SK-N-SH (cell line): Measurements from ENCODE around the gene TLN1. TPM values are rescaled to one million over a fixed set of nuclear protein-coding genes. Genes with fewer than 3 reads are reported as not detected.

ENCODE experiments used
- CTCF ChIA-PET: fragments of 300-600, 350-600 bp; formaldehyde crosslinking; extraction: SDS; loops from one replicate; lab custom pipeline; 2021; lab: Yijun Ruan, JAX
- POLR2A ChIA-PET: fragments of 350-600 bp; sonication (Branson Sonifier 250); formaldehyde crosslinking; extraction: SDS; loops from one replicate; lab custom pipeline; 2020; ENCODE audit warnings: antibody characterized with exemption, inconsistent platforms; lab: Yijun Ruan, JAX
- DNase-seq: peaks from one replicate; pipeline ENCODE4 v3.0.0; 2012
- H2AFZ ChIP-seq: fragments of 200-600 bp; sonication (generic); 2 replicates; pipeline ENCODE4 v1.8.1; 2016; ENCODE audit warnings: antibody characterized with exemption, mild to moderate bottlenecking, low read depth
- H3F3A ChIP-seq: fragments of 200-600 bp; sonication (generic); replicated peaks from 2 replicates; pipeline ENCODE3; 2016; ENCODE audit warnings: antibody characterized with exemption, mild to moderate bottlenecking; ENCODE audit not compliant: insufficient read depth
- H3K27ac ChIP-seq, 2 experiments: fragments of 200-500 bp in 1 of 2; fragments of 200-600 bp in 1 of 2; sonication (Bioruptor generic) in 1 of 2; sonication (generic), shearing (Covaris generic) in 1 of 2; 2 replicates each; pipeline versions ENCODE4 v1.5.1 to v1.6.1; 2014 to 2016; ENCODE audit warnings: low read depth in 2 of 2, inconsistent platforms in 1 of 2, low read length in 1 of 2, mild to moderate bottlenecking in 1 of 2, mixed read lengths in 1 of 2
- H3K27me3 ChIP-seq: fragments of 200-600 bp; sonication (generic), shearing (Covaris generic); 2 replicates; pipeline ENCODE4 v1.6.1; 2016; ENCODE audit warnings: mixed run types; ENCODE audit not compliant: insufficient read depth
- H3K36me3 ChIP-seq, 2 experiments: fragments of 200-500 bp in 1 of 2; fragments of 200-600 bp in 1 of 2; sonication (Bioruptor generic) in 1 of 2; sonication (generic) in 1 of 2; replicated peaks in 1 of 2; 2 replicates each; pipeline versions ENCODE3 to v1.5.1; 2014 to 2016; ENCODE audit warnings: low read length in 1 of 2, mild to moderate bottlenecking in 1 of 2; ENCODE audit not compliant: insufficient read depth in 2 of 2, control insufficient read depth in 1 of 2
- H3K4me1 ChIP-seq, 2 experiments: fragments of 200-500 bp in 1 of 2; fragments of 200-600 bp in 1 of 2; sonication (Bioruptor generic) in 1 of 2; sonication (generic), shearing (Covaris generic) in 1 of 2; 2 replicates each; pipeline versions ENCODE4 v1.5.1 to v1.6.1; 2014 to 2016; ENCODE audit warnings: low read depth in 1 of 2, low read length in 1 of 2, mixed run types in 1 of 2; ENCODE audit not compliant: insufficient read depth in 2 of 2, control insufficient read depth in 1 of 2
- H3K4me2 ChIP-seq: fragments of 200-600 bp; sonication (generic), shearing (Covaris generic); 2 replicates; pipeline ENCODE4 v1.6.1; 2017; ENCODE audit warnings: mixed run types
- H3K4me3 ChIP-seq, 2 experiments: fragments of 200-500 bp in 1 of 2; fragments of 200-600 bp in 1 of 2; sonication (Bioruptor generic) in 1 of 2; sonication (generic), shearing (Covaris generic) in 1 of 2; 2 replicates each; pipeline versions ENCODE4 v1.5.1 to v1.8.1; 2014 to 2016; ENCODE audit warnings: low read depth in 2 of 2, inconsistent platforms in 1 of 2, low read length in 1 of 2, mild to moderate bottlenecking in 1 of 2, mixed read lengths in 1 of 2, moderate library complexity in 1 of 2
- H3K79me2 ChIP-seq: fragments of 200-600 bp; sonication (generic); 2 replicates; pipeline ENCODE4 v1.8.1; 2017; ENCODE audit warnings: mild to moderate bottlenecking; ENCODE audit not compliant: insufficient read depth
- H3K9ac ChIP-seq: fragments of 200-600 bp; sonication (generic); 2 replicates; pipeline ENCODE4 v1.6.1; 2017; ENCODE audit warnings: mixed run types
- H3K9me2 ChIP-seq: fragments of 200-600 bp; sonication (generic); 2 replicates; pipeline ENCODE4 v1.6.1; 2017; ENCODE audit warnings: mixed run types
- H3K9me3 ChIP-seq: fragments of 200-600 bp; sonication (generic); 2 replicates; pipeline ENCODE4 v1.6.1; 2017; ENCODE audit warnings: mixed run types, mild to moderate bottlenecking, moderate library complexity
- H4K20me1 ChIP-seq: fragments of 200-600 bp; sonication (generic); 2 replicates; pipeline ENCODE4 v1.6.1; 2017; ENCODE audit warnings: mild to moderate bottlenecking, mixed run types; ENCODE audit not compliant: insufficient read depth
- EP300 ChIP-seq, 2 experiments: IDR thresholded peaks; 2 replicates each; pipeline versions ENCODE4 v1.4.0 to v1.6.1; 2012; ENCODE audit warnings: borderline replicate concordance in 1 of 2, low read depth in 1 of 2, low read length in 1 of 2
- FOSL2 ChIP-seq: IDR thresholded peaks from 2 replicates; pipeline ENCODE4 v1.4.0; 2012; ENCODE audit warnings: low read depth, mild to moderate bottlenecking, moderate library complexity, borderline replicate concordance
- FOXJ3 ChIP-seq: sonication (generic); formaldehyde crosslinking; IDR thresholded peaks from 2 replicates; pipeline ENCODE4 v1.5.1; 2020; ENCODE audit warnings: mild to moderate bottlenecking, missing genetic modification reagents
- FOXM1 ChIP-seq: IDR thresholded peaks from 2 replicates; pipeline ENCODE4 v1.4.0; 2012; ENCODE audit warnings: low read depth, mild to moderate bottlenecking
- JUND ChIP-seq: IDR thresholded peaks from 2 replicates; pipeline ENCODE4 v1.4.0; 2012
- NRF1 ChIP-seq: IDR thresholded peaks from 2 replicates; pipeline ENCODE4 v1.6.1; 2012; ENCODE audit warnings: low read depth, mild to moderate bottlenecking, low read length
- POLR2AphosphoS5 ChIP-seq: IDR thresholded peaks from 2 replicates; pipeline ENCODE4 v1.6.1; 2012; ENCODE audit warnings: low read depth, low read length
- RXRA ChIP-seq: IDR thresholded peaks from 2 replicates; pipeline ENCODE4 v1.4.0; 2012; ENCODE audit warnings: low read depth, mild to moderate bottlenecking, borderline replicate concordance
- TCF12 ChIP-seq: IDR thresholded peaks from 2 replicates; pipeline ENCODE4 v1.4.0; 2012
- TEAD4 ChIP-seq: IDR thresholded peaks from 2 replicates; pipeline ENCODE4 v1.4.0; 2012; ENCODE audit warnings: mild to moderate bottlenecking, borderline replicate concordance; ENCODE audit not compliant: insufficient read depth
- WGBS: methylation state at CpG from one replicate; pipeline ENCODE4 v1.1.6; 2017; ENCODE audit warnings: low lambda C conversion rate; 5-methylcytosine and 5-hydroxymethylcytosine counted together
- polyA plus RNA-seq, 3 experiments: library from polyadenylated mRNA; depleted of rRNA; stranded (reverse); fragments of >200 nt; gene quantifications; 2 replicates each; pipeline ENCODE4 v1.2.3, GENCODE V29; 2012
- TF ChIP-seq, protein P1 (sequence below): IDR thresholded peaks from 2 replicates; pipeline ENCODE4 v1.4.0; 2012; ENCODE audit warnings: low read depth
- TF ChIP-seq, protein P2 (sequence below): IDR thresholded peaks from 2 replicates; pipeline ENCODE4 v1.4.0; 2012; ENCODE audit warnings: low read depth, borderline replicate concordance
- TF ChIP-seq, protein P3 (sequence below): IDR thresholded peaks from 2 replicates; pipeline ENCODE4 v1.4.0; 2012; ENCODE audit warnings: low read depth, borderline replicate concordance
- TF ChIP-seq, protein P4 (sequence below): fragments of 200-600 bp; sonication (generic); IDR thresholded peaks from 2 replicates; pipeline ENCODE4 v1.6.1; 2017; ENCODE audit warnings: antibody characterized with exemption, mild to moderate bottlenecking, moderate library complexity
- TF ChIP-seq, protein P5 (sequence below): fragments of 150-350 bp; IDR thresholded peaks from 2 replicates; pipeline ENCODE4 v1.6.1; 2017; ENCODE audit warnings: antibody characterized with exemption, low read length, low read depth, borderline replicate concordance

Gene TLN1
- polyA plus RNA-seq, 1 of the 3 experiments (the other 2 are of a cell fraction), result 115 TPM

DNA sequence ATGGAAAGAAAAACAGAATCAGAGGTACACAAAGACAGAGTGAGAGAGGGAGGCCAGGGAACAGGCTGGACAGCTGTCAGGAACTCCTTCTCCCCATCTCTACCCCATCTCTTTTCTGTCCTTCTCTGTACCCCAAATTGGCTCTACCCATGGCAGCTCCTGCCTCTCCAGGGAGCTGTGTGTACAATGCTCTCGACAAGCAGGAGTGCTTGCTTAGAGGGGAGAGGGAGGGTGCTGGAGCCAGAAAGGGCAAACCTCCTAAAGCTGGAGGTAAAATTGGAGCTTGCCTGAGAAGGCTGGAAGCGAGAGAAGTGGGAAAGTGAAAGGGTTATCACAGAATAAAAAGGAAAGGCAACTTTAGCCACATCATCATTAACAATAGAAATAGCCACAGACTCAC lies 48.7 kb downstream of the TLN1 start:
- TF ChIP-seq, protein P1, sequence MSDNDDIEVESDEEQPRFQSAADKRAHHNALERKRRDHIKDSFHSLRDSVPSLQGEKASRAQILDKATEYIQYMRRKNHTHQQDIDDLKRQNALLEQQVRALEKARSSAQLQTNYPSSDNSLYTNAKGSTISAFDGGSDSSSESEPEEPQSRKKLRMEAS, result no peak
- TF ChIP-seq, protein P2, sequence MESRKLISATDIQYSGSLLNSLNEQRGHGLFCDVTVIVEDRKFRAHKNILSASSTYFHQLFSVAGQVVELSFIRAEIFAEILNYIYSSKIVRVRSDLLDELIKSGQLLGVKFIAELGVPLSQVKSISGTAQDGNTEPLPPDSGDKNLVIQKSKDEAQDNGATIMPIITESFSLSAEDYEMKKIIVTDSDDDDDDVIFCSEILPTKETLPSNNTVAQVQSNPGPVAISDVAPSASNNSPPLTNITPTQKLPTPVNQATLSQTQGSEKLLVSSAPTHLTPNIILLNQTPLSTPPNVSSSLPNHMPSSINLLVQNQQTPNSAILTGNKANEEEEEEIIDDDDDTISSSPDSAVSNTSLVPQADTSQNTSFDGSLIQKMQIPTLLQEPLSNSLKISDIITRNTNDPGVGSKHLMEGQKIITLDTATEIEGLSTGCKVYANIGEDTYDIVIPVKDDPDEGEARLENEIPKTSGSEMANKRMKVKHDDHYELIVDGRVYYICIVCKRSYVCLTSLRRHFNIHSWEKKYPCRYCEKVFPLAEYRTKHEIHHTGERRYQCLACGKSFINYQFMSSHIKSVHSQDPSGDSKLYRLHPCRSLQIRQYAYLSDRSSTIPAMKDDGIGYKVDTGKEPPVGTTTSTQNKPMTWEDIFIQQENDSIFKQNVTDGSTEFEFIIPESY, result no peak
- TF ChIP-seq EP300 (IDR thresholded peaks at IDR 0.05; ENCODE audit: borderline replicate concordance in 1 of 2, low read depth in 1 of 2, low read length in 1 of 2), result no peak
- Histone ChIP-seq H4K20me1 (peaks cover 48% of the 10 kb centered on the region), H2AFZ (no peak overlapping the region), H3K9ac (no peak overlapping the region), H3K79me2 (peaks cover 27% of the 10 kb centered on the region), H3K27ac (peak overlapping the region in 1 of 2 experiments; percentile 25; a peak in 1 of 4 replicates), H3K4me1 (peaks cover 6 to 20% of the 10 kb centered on the region in 2 experiments; a peak in 3 of 4 replicates), H3K9me3 (no peaks in the 10 kb centered on the region), H3K9me2 (no peaks in the 10 kb centered on the region), H3K4me3 (no peak overlapping the region), H3F3A (peaks cover 45% of the 10 kb centered on the region), H3K27me3 (no peaks in the 10 kb centered on the region), H3K4me2 (no peak overlapping the region), H3K36me3 (peaks cover 27 to 35% of the 10 kb centered on the region in 2 experiments)
- DNase-seq, result no peak
- ChIA-PET POLR2A (interaction anchor here (0.8 kb wide), 1 partner anchor 25 kb away, joined by 3 read pairs; the partner anchor contains the start of gene CCDC107), CTCF (interaction anchor here (0.7 to 2.4 kb wide), 4 partner anchors 13 to 48 kb away, joined by 3 to 20 read pairs (median 5); partner anchors contain the start of genes CCDC107, RMRP and TLN1)
- WGBS, result 75% methylated on average over 2 of the region's 2 CpGs

DNA sequence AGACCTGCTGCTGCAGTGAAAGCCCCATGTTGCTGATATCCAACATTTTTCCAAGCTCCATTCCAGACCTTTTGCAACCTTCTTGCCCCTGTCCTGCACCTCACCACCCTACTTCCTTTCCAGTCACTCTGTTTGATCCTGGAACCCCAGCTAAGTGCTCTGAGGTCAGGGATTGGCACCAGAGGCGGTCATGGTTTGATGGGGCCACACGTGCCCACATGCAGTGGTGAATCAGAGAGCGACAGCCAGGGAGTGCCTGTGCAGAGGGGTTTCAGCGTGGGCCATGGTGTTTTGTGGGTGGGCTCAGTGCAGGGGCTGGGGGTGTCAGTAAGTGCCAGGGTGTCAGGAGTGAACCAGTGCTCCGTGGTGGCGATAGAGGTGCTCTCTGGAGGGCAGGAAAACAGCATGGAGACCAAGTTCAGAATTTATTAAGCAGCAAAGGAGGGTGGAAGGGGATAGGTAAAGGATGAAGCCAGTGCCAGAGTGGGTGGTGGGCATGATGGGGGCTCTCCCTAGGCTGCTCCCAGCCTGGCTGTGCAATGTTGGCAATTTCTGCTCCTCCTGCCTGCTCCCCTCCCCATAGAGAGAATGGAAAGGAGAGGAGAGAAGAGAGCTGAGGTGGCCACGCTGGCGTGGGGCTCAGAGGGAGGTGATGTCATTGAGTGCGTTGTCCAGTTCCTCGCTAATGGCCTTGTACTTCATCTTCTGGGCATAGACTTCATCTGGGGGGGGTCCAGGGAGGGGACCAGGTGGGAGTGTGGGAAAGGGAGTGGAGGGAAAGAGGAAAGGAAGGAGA lies 49.3 kb downstream of the TLN1 start:
- Histone ChIP-seq H3K9me3 (no peaks in the 10 kb centered on the region), H3K9me2 (no peaks in the 10 kb centered on the region), H3K4me2 (no peak overlapping the region), H3K79me2 (peaks cover 21% of the 10 kb centered on the region; the same call in 1 of the 2 replicates), H3K27ac (no peak overlapping the region), H4K20me1 (peaks cover 42% of the 10 kb centered on the region), H2AFZ (no peak overlapping the region), H3K9ac (no peak overlapping the region), H3K27me3 (no peaks in the 10 kb centered on the region), H3K4me1 (peaks cover 0 to 14% of the 10 kb centered on the region in 2 experiments; a peak in 3 of 4 replicates), H3K4me3 (no peak overlapping the region), H3K36me3 (peaks cover 27 to 35% of the 10 kb centered on the region in 2 experiments), H3F3A (peaks cover 50% of the 10 kb centered on the region)
- no peak for DNase-seq
- ChIA-PET CTCF (interaction anchor here (1.0 to 2.4 kb wide), 3 partner anchors 14 to 49 kb away, joined by 4 to 20 read pairs (median 6); partner anchors contain the start of gene TLN1), POLR2A (interaction anchor here (0.8 kb wide), 1 partner anchor 24 kb away, joined by 3 read pairs; the partner anchor contains the start of gene CCDC107)
- 95% methylated on average over 10 of the region's 10 CpGs for WGBS
- TF ChIP-seq NRF1 (no peak), TEAD4 (no peak), JUND (no peak), POLR2AphosphoS5 (no peak), FOSL2 (no peak), RXRA (no peak), FOXJ3 (CRISPR knock-in tag) (no peak), FOXM1 (no peak), TCF12 (no peak)
- TF ChIP-seq, protein P2, result no peak
- TF ChIP-seq, protein P3, sequence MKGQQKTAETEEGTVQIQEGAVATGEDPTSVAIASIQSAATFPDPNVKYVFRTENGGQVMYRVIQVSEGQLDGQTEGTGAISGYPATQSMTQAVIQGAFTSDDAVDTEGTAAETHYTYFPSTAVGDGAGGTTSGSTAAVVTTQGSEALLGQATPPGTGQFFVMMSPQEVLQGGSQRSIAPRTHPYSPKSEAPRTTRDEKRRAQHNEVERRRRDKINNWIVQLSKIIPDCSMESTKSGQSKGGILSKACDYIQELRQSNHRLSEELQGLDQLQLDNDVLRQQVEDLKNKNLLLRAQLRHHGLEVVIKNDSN, result no peak
- TF ChIP-seq, protein P4, sequence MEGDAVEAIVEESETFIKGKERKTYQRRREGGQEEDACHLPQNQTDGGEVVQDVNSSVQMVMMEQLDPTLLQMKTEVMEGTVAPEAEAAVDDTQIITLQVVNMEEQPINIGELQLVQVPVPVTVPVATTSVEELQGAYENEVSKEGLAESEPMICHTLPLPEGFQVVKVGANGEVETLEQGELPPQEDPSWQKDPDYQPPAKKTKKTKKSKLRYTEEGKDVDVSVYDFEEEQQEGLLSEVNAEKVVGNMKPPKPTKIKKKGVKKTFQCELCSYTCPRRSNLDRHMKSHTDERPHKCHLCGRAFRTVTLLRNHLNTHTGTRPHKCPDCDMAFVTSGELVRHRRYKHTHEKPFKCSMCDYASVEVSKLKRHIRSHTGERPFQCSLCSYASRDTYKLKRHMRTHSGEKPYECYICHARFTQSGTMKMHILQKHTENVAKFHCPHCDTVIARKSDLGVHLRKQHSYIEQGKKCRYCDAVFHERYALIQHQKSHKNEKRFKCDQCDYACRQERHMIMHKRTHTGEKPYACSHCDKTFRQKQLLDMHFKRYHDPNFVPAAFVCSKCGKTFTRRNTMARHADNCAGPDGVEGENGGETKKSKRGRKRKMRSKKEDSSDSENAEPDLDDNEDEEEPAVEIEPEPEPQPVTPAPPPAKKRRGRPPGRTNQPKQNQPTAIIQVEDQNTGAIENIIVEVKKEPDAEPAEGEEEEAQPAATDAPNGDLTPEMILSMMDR, result no peak
- TF ChIP-seq, protein P5, sequence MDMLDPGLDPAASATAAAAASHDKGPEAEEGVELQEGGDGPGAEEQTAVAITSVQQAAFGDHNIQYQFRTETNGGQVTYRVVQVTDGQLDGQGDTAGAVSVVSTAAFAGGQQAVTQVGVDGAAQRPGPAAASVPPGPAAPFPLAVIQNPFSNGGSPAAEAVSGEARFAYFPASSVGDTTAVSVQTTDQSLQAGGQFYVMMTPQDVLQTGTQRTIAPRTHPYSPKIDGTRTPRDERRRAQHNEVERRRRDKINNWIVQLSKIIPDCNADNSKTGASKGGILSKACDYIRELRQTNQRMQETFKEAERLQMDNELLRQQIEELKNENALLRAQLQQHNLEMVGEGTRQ, result no peak
